CD14-positive monocyte (primary cell): ENCODE measurements around the gene BRD3OS. TPM values are rescaled to one million over a fixed set of nuclear protein-coding genes. Genes with fewer than 3 reads are reported as not detected.
A peak's percentile ranks its signal among the peaks of the same experiment; 100 is the strongest.
"Not testable (repeated sequence)": the region's sequence is repeated elsewhere in the genome, so short reads cannot be mapped to it uniquely, and the experiment has no call there.

Source experiments
- DNase-seq, 3 donors: peaks; one replicate each; pipeline ENCODE4 v3.0.0-alpha.2; 2011 to 2022
- H2AFZ ChIP-seq: 2 replicates; pipeline ENCODE4 v1.6.0; 2012; ENCODE audit warnings: mild to moderate bottlenecking, low read depth, low read length, inconsistent platforms; ENCODE audit not compliant: insufficient read depth, poor library complexity, severe bottlenecking
- H3K27ac ChIP-seq, 2 donors: 1 replicate in 1 of 2; 2 replicates in 1 of 2; pipeline ENCODE4 v1.5.1; 2012 to 2013; ENCODE audit warnings: low read length in 2 of 2, control low read depth in 1 of 2, inconsistent platforms in 1 of 2, low read depth in 1 of 2, mild to moderate bottlenecking in 1 of 2
- H3K27me3 ChIP-seq, 2 donors: one replicate each; pipeline versions ENCODE4 v1.6.0 to v1.6.1; 2011 to 2013; ENCODE audit warnings: low read length in 2 of 2; ENCODE audit not compliant: control insufficient read depth in 2 of 2, insufficient read depth in 2 of 2
- H3K36me3 ChIP-seq, 2 donors: replicated peaks in 1 of 2; 1 replicate in 1 of 2; 2 replicates in 1 of 2; pipeline versions ENCODE4 v1.5.1 to v1.6.1; 2012 to 2013; ENCODE audit warnings: low read length in 2 of 2, control low read depth in 1 of 2, inconsistent platforms in 1 of 2, mild to moderate bottlenecking in 1 of 2; ENCODE audit not compliant: insufficient read depth in 2 of 2, control insufficient read depth in 1 of 2
- H3K4me1 ChIP-seq, 2 donors: 1 replicate in 1 of 2; 2 replicates in 1 of 2; pipeline versions ENCODE4 v1.5.1 to v1.6.1; 2012 to 2013; ENCODE audit warnings: low read length in 2 of 2, control low read depth in 1 of 2, inconsistent platforms in 1 of 2, mild to moderate bottlenecking in 1 of 2, moderate library complexity in 1 of 2; ENCODE audit not compliant: insufficient read depth in 2 of 2, control insufficient read depth in 1 of 2
- H3K4me2 ChIP-seq: replicated peaks from 2 replicates; pipeline ENCODE3; 2012; ENCODE audit warnings: low read length, moderate library complexity, mild to moderate bottlenecking; ENCODE audit not compliant: poor library complexity, severe bottlenecking; ENCODE audit errors: extremely low read depth
- H3K4me3 ChIP-seq, 3 experiments: fragments of 200-600 bp in 1 of 3; sonication (generic) in 1 of 3; replicated peaks in 1 of 3; 1 replicate in 2 of 3; 2 replicates in 1 of 3; pipeline ENCODE4 v1.5.1; 2011 to 2013; ENCODE audit warnings: low read length in 3 of 3, mild to moderate bottlenecking in 3 of 3, control low read depth in 2 of 3, low read depth in 2 of 3, inconsistent platforms in 1 of 3, moderate library complexity in 1 of 3
- H3K79me2 ChIP-seq: 2 replicates; pipeline ENCODE4 v1.6.0; 2012; ENCODE audit warnings: mild to moderate bottlenecking, control low read depth, inconsistent platforms, low read length, moderate library complexity; ENCODE audit not compliant: insufficient read depth
- H3K9ac ChIP-seq: 2 replicates; pipeline ENCODE4 v1.6.0; 2017; ENCODE audit warnings: low read length, mild to moderate bottlenecking; ENCODE audit not compliant: insufficient read depth, poor library complexity, severe bottlenecking
- H3K9me3 ChIP-seq, 2 donors: replicated peaks in 1 of 2; 1 replicate in 1 of 2; 2 replicates in 1 of 2; pipeline versions ENCODE4 v1.5.1 to v1.6.1; 2012 to 2013; ENCODE audit warnings: low read length in 2 of 2, control low read depth in 1 of 2; ENCODE audit not compliant: control insufficient read depth in 1 of 2, insufficient read depth in 1 of 2
- H4K20me1 ChIP-seq: 2 replicates; pipeline ENCODE4 v1.6.0; 2012; ENCODE audit warnings: mild to moderate bottlenecking, low read length, control low read depth, moderate library complexity; ENCODE audit not compliant: insufficient read depth
- H3K27ac Mint-ChIP-seq, 7 donors: one replicate each; pipeline ENCODE4 v1.8.0; 2020; ENCODE audit warnings: mild to moderate bottlenecking in 7 of 7, mixed read lengths in 7 of 7, moderate library complexity in 6 of 7, inconsistent platforms in 2 of 7
- H3K27me3 Mint-ChIP-seq, 3 donors: one replicate each; pipeline ENCODE4 v1.8.0; 2021 to 2022; ENCODE audit warnings: low read depth in 3 of 3, mild to moderate bottlenecking in 3 of 3, mixed read lengths in 3 of 3, moderate library complexity in 3 of 3, inconsistent platforms in 1 of 3
- H3K36me3 Mint-ChIP-seq, 2 donors: one replicate each; pipeline ENCODE4 v1.8.0; 2020; ENCODE audit warnings: mixed read lengths in 2 of 2, inconsistent platforms in 1 of 2, mild to moderate bottlenecking in 1 of 2
- H3K4me1 Mint-ChIP-seq: one replicate; pipeline ENCODE4 v1.8.0; 2020; ENCODE audit warnings: mild to moderate bottlenecking, mixed read lengths
- H3K4me3 Mint-ChIP-seq, 2 donors: one replicate each; pipeline ENCODE4 v1.8.0; 2020; ENCODE audit warnings: mild to moderate bottlenecking in 2 of 2, mixed read lengths in 2 of 2, moderate library complexity in 1 of 2
- H3K9me3 Mint-ChIP-seq, 7 donors: one replicate each; pipeline ENCODE4 v1.8.0; 2020 to 2022; ENCODE audit warnings: mixed read lengths in 7 of 7, mild to moderate bottlenecking in 6 of 7, moderate library complexity in 6 of 7, inconsistent platforms in 2 of 7
- WGBS: methylation state at CpG from one replicate; pipeline ENCODE4 v1.1.5; 2013; ENCODE audit warnings: missing lambda C conversion rate; ENCODE audit not compliant: insufficient coverage; 5-methylcytosine and 5-hydroxymethylcytosine counted together
- intact Hi-C, 2 donors: fragments of 100-400 bp; cut with micrococcal nuclease; formaldehyde crosslinking; loops; one replicate each; pipeline versions ENCODE4 v1.15.0 to v1.15.1; 2023
- polyA plus RNA-seq, 3 donors: library from polyadenylated mRNA; depleted of rRNA in 1 of 3; unstranded in 2 of 3; stranded (reverse) in 1 of 3; fragments of 300-500 nt in 2 of 3; fragments of >200 nt in 1 of 3; fragmentation: Illumina TruSeq in 2 of 3; gene quantifications; 1 replicate in 2 of 3; 2 replicates in 1 of 3; pipeline ENCODE4 v1.2.3, GENCODE V29; 2012 to 2021
- TF ChIP-seq, protein P1 (sequence below): fragments of 200-600 bp; IDR thresholded peaks from one replicate; pipeline ENCODE4 v1.8.0; 2022; ENCODE audit warnings: antibody characterized with exemption, mild to moderate bottlenecking

BRD3OS gene
- polyA plus RNA-seq, 3 donors, result 2.9 to 6.8 (median 6.6) TPM

DNA sequence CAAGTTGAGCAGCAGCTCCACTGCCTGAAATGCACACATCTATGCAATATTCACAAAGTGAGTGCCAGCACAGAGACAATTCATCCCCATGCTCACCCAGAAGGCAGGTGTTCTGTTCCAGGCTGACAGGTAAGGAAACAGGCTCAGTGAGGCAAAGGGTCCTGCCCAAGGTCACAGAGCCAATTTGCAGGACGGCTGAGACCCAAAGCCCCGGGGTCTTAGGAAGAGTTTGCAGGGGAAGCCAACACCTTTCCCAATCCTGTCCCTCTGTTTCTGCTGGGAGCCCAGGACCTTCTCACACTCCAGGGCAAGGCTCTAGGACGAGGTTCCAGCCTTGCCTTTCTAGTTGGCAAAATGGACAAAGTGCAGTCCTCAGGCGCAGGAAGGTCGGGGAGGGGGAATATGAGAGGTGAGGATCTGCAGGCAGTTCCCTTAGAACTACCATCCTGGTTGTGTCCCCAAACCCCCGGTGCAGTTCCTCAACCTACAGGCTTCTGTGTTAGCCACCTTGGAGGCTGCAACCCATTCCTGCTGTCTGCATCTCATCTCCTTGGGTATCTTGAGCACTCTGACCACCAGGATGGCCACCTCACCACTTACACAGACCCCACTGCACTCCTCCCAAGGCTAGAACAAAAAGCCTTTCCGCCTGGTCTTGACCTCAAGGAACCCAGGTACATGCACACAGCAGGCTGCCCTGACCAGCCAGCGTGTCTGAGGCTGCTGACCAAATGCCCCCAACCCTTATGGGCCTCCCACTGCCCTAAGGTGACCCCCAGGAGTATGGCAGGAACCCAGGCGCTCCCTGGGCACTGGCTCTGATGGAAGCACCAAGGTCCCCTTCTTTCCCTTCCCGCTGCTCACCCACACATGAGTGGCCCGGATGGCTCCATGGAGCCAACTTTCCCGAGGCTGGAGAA lies 44.5 kb downstream of the BRD3OS start:
- peaks cover 0 to under 1% (median 0%) of the 10 kb centered on the region in 7 donors for H3K9me3 Mint-ChIP-seq
- no peaks in the 10 kb centered on the region for H3K9me3 ChIP-seq
- no peak overlapping the region for H3K27ac ChIP-seq
- H4K20me1 ChIP-seq, result peaks cover 23% of the 10 kb centered on the region
- H3K4me1 Mint-ChIP-seq, result peaks cover 29% of the 10 kb centered on the region
- H3K27me3 ChIP-seq, result peaks cover 0 to 19% of the 10 kb centered on the region in 2 donors
- TF ChIP-seq, protein P1, sequence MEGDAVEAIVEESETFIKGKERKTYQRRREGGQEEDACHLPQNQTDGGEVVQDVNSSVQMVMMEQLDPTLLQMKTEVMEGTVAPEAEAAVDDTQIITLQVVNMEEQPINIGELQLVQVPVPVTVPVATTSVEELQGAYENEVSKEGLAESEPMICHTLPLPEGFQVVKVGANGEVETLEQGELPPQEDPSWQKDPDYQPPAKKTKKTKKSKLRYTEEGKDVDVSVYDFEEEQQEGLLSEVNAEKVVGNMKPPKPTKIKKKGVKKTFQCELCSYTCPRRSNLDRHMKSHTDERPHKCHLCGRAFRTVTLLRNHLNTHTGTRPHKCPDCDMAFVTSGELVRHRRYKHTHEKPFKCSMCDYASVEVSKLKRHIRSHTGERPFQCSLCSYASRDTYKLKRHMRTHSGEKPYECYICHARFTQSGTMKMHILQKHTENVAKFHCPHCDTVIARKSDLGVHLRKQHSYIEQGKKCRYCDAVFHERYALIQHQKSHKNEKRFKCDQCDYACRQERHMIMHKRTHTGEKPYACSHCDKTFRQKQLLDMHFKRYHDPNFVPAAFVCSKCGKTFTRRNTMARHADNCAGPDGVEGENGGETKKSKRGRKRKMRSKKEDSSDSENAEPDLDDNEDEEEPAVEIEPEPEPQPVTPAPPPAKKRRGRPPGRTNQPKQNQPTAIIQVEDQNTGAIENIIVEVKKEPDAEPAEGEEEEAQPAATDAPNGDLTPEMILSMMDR, result no peak
- peaks cover 0 to 2% of the 10 kb centered on the region in 2 donors for H3K36me3 Mint-ChIP-seq
- DNase-seq, result peak in 1 of 3 donors; percentile 4
- H3K27me3 Mint-ChIP-seq, result peaks cover 28 to 32% (median 30%) of the 10 kb centered on the region in 3 donors
- peaks cover 26 to 32% of the 10 kb centered on the region in 2 donors for H3K4me1 ChIP-seq
- peak overlapping the region in 2 of 3 experiments; percentile 76 to 86 for H3K4me3 ChIP-seq
- H3K9ac ChIP-seq, result no peak overlapping the region
- peak overlapping the region; percentile 87 for H3K4me3 Mint-ChIP-seq
- intact Hi-C loops, result loop anchor here (1.0 to 10.0 kb wide), 4 partner anchors 44 to 855 kb away; partner anchors contain the start of genes WDR5 (in 2 of the 2), BRD3OS (in 1 of the 2) and RXRA (in 1 of the 2)
- H3K27ac Mint-ChIP-seq, result peak overlapping the region in 1 of 7 donors; percentile 18
- no peaks in the 10 kb centered on the region for H3K36me3 ChIP-seq
- H3K4me2 ChIP-seq, result peak overlapping the region; percentile 93
- peaks cover 25% of the 10 kb centered on the region for H3K79me2 ChIP-seq
- 76% methylated on average over 9 of the region's 12 CpGs for WGBS
- no peak overlapping the region for H2AFZ ChIP-seq

- DNase-seq, result no peak
- H3K4me1 Mint-ChIP-seq, result peaks cover 15% of the 10 kb centered on the region
- no peak overlapping the region for H3K4me3 Mint-ChIP-seq
- peaks cover 0 to 2% of the 10 kb centered on the region in 2 donors for H3K36me3 Mint-ChIP-seq
- Histone ChIP-seq H3K27ac (no peak overlapping the region), H3K27me3 (peaks cover 0 to 19% of the 10 kb centered on the region in 2 donors), H4K20me1 (peaks cover 9% of the 10 kb centered on the region), H3K36me3 (no peaks in the 10 kb centered on the region), H3K9me3 (no peaks in the 10 kb centered on the region), H2AFZ (no peak overlapping the region), H3K4me2 (no peak overlapping the region), H3K4me3 (no peak overlapping the region), H3K9ac (no peak overlapping the region), H3K4me1 (peaks cover 13 to 18% of the 10 kb centered on the region in 2 donors), H3K79me2 (peaks cover 13% of the 10 kb centered on the region)
- H3K27ac Mint-ChIP-seq, result peak overlapping the region in 1 of 7 donors; percentile 9
- TF ChIP-seq, protein P1, result no peak
- H3K9me3 Mint-ChIP-seq, result peaks cover under 1 to 10% (median 7%) of the 10 kb centered on the region in 7 donors
- 98% methylated on average over 10 of the region's 12 CpGs for WGBS
- peaks cover 29 to 34% (median 30%) of the 10 kb centered on the region in 3 donors for H3K27me3 Mint-ChIP-seq
- intact Hi-C loops, result no loop called here
Measured at GRCh38 chr9:134071149-134071548, 45.9 kb downstream of the BRD3OS start.

DNA sequence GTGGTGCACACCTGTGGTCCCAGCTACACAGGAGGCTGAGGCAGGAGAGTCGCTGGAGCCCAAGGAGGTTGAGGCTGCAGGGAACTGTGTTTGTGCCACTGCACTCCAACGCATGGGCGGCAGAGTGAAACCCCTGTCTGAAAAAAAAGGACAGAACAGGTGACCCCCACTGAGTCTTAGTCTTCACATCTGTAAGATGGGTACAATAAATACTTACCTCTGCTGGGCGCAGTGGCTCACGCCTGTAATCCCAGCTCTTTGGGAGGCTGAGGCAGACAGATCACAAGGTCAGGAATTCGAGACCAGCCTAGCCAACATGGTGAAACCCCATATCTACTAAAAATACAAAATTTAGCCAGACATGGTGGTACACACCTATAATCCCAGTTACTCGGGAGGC lies 47.4 kb downstream of the BRD3OS start:
- H3K27ac Mint-ChIP-seq, intact Hi-C loops, H2AFZ ChIP-seq, H3K36me3 ChIP-seq, H3K27ac ChIP-seq, H3K9ac ChIP-seq, DNase-seq, H3K79me2 ChIP-seq, H3K9me3 ChIP-seq, H3K4me1 ChIP-seq, H3K4me1 Mint-ChIP-seq, H3K36me3 Mint-ChIP-seq, H3K4me3 Mint-ChIP-seq, H3K4me2 ChIP-seq, H3K4me3 ChIP-seq, H4K20me1 ChIP-seq: not testable (repeated sequence)
- H3K9me3 Mint-ChIP-seq, result peaks cover 10 to 26% (median 23%) of the 10 kb centered on the region in 7 donors
- H3K27me3 Mint-ChIP-seq, result peaks cover 30 to 34% (median 31%) of the 10 kb centered on the region in 3 donors
- 29% methylated on average over 1 of the region's 7 CpGs for WGBS
- H3K27me3 ChIP-seq, result peaks cover 0 to 19% of the 10 kb centered on the region in 2 donors
